Left renal pelvis (tissue), 4 donors: ENCODE measurements around the gene COX6A1. TPM values are rescaled to one million over a fixed set of nuclear protein-coding genes. Genes with fewer than 3 reads are reported as not detected.

Source experiments
- DNase-seq, 4 donors: peaks; one replicate each; pipeline ENCODE4 v3.0.0-alpha.2; 2013; ENCODE audit warnings: low read depth in 4 of 4, low spot score in 3 of 4
- polyA plus RNA-seq, 4 donors: library from polyadenylated mRNA; unstranded; fragments of 120-200 nt; gene quantifications; one replicate each; pipeline ENCODE4 v1.2.1, GENCODE V29; 2013; ENCODE audit not compliant: insufficient read length in 4 of 4

The COX6A1 gene
- 100 to 1,000 TPM; 177 to 336 (median 300) TPM for polyA plus RNA-seq

DNA sequence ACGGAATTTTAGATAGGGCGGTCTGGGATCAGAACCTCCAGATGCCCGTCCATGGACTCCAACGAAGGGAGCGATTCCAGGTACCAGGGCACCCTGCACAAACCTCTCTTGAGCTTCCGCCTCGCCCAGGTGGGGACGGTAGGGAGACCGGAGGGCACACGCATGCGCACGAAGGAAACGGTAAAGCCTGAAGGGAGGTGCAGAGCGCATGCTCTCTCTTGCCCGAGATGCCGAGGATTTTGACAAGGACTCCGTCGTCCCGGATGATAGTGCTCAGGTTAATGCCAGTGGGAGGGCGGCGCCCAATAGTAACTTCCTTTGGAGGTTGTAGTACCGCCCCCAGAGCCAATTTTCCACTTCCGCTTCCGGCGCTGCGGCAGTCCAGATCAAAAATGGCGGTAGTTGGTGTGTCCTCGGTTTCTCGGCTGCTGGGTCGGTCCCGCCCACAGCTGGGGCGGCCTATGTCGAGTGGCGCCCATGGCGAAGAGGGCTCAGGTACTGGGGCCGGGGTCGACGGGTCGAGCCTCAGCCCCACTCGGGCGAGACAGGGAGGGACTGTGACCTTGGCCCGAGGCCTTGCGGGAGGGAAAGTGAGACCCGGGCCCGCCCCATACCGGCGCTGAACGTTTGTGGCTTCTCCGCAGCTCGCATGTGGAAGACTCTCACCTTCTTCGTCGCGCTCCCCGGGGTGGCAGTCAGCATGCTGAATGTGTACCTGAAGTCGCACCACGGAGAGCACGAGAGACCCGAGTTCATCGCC, at the start of gene COX6A1:
Gene COX6A1 (plus strand): TSS at position 379 of the 760 bp plus-strand sequence. CDS start 14 bp downstream, at position 393.
- peak; percentile 87 to 93 (median 88) for DNase-seq

DNA sequence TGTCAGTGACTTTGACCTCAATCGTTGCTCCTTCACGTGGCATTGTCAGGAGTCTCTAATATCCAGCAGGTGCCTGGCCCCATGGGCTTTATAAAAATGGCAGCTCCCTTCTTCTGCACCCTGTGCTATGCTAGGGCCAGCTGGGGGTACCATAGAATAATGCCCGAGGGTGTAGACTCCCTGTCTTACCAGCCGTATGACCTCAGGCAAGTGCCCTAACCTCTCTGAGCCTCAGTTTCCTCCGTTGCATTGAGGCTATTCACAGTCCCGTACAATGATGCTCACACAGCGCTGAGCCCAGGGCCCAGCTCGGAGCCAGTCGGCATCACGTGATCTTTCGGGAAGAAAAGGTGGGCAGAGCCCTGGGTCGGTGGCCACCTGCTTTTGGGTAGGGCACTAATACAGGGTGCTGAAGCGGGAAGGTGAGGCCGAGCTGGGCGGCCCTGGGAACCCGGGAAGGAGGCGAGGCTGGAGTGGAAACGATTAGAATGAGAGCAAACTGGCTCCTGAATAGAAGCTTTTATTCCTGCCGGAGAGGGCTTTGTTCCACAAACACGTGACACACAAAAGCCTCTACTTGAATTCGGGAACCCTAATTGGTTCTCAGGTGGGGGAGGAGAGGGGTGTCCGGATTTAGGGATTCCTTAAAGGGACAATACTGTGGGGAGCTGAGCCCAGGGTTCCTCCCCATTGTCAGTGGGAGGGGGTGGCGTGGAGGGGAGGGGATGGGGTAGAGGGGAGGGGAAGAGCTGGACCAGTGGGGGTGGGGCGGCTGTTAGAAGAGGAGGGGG, 49.0 kb upstream of the COX6A1 start:
- no peak for DNase-seq

DNA sequence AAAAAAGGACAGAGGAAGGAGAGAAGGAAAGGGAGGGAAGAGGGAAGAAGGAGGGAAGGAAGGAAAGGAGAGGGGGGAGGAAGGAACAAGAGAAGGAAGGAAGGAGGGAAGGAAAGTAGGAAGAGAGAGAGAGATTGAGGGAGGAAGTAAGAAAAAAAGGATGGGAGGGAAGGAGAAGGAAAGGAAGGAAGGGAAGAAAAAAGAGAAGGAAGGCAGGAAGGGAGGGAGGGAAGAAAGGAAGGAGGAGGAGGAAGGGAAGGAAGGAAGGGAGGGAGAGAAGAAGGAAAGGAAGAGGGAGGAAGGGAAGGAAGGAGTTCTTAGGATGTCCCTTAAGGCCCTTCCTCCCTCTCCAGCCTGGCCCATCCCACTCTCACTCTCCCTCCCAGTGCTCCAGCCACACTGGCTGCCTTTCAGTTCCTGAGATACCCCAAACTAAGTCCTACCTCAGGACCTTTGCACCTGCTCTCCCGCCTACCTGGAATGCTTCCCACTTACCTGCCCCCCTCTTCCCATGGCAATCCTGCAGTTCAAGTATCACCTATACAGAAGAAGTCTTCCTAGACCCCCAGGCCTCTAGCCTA, 47.3 kb upstream of the COX6A1 start:
- no peak for DNase-seq

DNA sequence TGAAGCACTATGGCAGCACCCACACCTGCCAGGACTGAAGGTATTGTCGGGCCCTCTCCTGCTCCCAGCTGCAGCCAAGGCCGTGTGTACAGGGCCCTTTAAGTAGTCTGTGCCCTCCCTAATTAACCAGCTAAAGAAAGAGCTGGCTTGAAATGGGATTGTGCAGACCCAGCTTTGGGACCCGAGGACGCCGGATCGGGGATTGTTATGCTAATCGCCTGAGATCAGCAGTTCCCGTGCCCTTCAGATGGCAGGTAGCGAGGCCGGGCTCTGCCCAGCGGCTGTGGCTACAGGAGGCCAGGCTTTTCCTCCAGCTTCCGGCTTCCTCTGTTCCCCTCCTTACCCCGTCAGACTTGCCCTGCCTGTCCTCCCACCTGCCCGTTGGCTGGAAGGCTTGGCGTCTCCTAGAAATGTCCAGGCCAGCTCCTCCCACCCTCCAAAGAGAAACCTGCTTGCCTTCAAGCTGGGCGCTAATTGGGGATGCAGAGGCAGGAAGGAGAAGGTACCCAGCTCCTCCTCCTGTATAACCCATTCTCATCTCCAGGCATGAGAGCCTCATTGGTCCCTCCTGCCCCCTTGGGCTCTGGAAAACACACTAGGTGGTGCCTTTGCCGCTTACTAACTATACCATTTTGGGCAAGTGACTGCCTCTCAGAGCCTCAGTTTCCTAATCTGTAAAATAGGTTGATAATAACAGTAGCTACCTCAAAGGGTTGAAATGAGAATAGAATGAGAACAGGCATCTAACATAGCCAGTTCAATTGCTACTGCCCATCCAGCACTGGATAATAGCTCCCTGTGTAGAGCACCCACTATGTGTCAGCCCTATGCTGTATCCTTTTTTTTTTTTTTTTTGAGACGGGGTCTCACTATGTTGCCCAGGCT, 43.2 kb upstream of the COX6A1 start:
- no peak for DNase-seq

- DNase-seq, result no peak
Observed at GRCh38 chr12:120397824-120398540, 39.9 kb upstream of the COX6A1 start.

DNA sequence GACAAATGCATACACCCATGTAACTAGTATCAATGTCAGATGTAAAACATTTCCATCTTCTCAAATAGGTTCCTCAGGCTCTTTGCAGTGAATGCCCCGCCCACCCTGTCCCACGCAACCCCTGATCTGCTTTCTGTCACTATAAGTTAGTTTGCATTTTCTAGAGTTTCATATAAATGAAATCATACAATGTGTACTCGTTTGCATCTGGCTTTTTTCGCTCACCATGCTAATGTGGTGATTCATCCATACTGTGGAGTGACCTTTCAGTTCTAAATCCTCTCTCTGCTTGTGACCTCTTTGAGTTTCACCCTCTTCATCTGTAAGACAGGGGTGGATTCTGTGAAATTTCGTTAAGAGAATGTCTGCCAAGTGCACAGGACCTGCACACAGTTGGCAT, 38.4 kb upstream of the COX6A1 start:
- no peak for DNase-seq

DNA sequence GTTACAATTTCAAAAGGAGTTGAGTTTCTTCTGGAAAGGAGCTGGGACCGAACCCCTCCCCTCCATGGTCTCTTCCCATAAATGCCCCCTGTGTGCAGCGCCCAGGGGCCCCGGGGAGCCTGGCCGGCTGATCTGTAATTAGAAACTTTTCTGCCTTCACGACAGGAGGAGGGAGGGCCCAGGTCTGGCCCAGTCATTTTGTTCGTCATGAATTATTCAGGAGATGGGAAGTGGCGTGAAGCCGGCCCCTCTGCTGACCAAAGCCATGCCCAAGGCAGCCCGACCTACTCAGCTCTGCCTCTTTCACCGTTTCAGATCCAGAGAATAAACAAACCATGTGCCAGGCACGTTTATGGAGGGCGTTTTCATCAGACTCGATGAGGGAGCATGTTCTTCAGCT, 35.7 kb upstream of the COX6A1 start:
- DNase-seq, result peak in 1 of 4 donors; percentile 43

DNA sequence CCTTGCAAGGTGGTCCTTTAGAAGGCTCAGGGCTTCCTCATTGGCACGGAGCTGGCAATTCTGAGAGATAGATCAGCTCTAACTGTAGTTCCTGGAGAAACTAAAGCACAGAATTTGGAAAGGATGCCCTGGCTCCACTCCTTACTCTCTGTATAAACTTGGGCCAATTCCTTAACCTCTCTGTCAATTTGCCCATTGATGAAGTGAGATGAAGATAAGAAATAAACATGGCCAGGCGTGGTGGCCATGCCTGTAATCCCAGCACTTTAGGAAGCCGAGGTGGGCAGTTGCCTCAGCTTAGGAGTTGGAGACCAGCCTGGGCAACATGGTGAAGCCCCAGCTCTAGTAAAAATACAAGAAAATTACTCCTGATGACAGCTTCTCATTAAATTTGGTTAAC, 34.0 kb upstream of the COX6A1 start:
- no peak for DNase-seq

DNA sequence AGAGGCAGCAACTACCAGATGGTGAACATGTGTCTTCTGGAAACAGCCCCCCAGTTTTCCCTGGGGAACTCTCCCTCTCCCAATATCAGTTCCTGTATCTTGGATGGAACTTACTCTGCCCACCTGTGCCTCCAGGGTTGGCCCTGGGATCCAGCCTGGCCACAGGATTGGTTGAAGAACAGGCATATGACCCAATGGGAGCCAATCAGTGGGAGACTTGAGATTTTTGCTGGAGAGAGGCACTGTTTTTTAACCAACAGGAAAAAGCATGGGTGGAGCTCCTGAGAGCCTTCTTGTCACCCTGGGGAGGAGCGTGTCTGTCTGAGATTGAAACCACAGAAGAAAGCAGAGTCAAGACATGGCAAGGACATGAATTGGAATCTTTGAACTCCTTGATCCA, 33.6 kb upstream of the COX6A1 start:
- DNase-seq, result no peak

- no peak for DNase-seq
Observed at GRCh38 chr12:120406069-120406468, 31.8 kb upstream of the COX6A1 start.

- DNase-seq, result no peak
Observed at GRCh38 chr12:120406553-120406952, 31.4 kb upstream of the COX6A1 start.

DNA sequence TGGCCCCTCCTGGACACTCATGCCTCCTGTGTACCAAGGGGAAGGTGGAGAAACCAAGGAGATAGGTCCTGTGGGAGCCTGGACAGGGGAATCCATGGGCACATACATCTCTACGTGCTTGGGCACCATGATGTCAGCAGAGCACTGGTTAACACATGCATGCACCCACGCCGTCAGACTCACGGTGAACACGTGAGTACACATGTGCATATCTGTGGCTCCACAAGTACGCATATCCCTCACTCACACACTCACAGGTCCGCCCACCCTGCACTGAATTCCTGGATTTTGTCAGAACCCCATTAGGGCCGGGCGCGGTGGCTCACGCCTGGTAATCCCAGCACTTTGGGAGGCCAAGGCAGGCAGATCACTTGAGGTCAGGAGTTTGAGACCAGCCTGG, 29.1 kb upstream of the COX6A1 start:
- DNase-seq, result no peak

DNA sequence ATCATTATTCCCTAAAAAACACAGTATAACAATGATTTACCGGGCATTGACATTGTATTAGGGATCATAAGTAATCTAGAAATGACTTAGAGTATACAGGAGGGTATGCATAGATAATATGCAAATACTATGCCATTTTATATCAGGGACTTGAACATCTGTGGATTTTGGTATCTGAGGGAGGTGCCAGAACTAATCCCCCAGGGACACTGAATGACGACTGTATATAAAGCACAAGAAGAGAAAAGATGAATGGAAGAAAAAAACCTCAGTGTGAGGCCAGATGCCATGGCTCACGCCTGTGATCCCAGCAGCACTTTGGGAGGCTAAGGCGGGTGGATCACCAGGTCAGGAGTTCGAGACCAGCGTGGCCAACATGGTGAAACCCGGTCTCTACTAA, 25.5 kb upstream of the COX6A1 start:
- DNase-seq, result no peak

- DNase-seq, result peak in 2 of 4 donors; percentile 72 to 88
Observed at GRCh38 chr12:120413901-120414695, 23.8 kb upstream of the COX6A1 start.

DNA sequence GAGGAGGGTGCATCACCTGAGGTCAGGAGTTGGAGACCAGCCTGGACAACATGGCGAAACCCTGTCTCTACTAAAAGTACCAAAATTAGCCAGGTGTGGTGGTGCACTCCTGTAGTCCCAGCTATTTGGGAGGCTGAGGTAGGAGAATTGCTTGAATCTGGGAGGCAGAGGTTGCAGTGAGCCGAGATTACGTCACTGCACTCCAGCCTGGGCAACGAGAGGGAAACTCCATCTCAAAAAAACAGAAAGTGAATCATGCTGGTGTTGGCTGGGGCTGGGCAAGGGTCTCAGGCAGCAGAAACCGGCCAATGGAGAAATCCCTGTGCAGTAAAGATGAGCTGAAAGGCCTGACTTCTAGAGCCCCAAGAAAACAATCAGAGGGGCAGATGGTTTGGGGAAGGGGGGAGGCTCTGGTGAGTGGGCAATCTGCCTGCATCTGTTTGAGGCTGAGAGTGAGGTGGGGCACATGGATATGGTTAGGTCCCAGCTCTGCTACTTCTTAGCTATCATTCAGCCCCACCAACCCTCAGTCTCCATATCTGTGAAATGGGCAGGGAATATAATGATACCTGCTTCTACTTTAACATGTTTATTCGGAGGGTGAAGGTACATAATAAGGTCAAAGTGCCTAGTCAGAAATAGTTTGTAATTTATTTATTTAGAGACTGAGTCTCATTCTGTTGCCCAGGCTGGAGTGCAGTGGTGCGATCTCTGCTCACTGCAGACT, 21.3 kb upstream of the COX6A1 start:
- no peak for DNase-seq

- no peak for DNase-seq
Observed at GRCh38 chr12:120417917-120418580, 19.9 kb upstream of the COX6A1 start.

GRCh38 chr12:120421701-120422100, 16.2 kb upstream of the COX6A1 start:
- DNase-seq, result no peak

GRCh38 chr12:120422892-120423456, 14.9 kb upstream of the COX6A1 start:
- no peak for DNase-seq
